Epidermal melanocyte (primary cell): ENCODE data around the gene LTB4R2.

Experiments
- DNase-seq: peaks from one replicate; pipeline ENCODE4 v3.0.0; 2011; ENCODE audit warnings: low spot score; ENCODE audit not compliant: insufficient read length

LTB4R2 gene

DNA sequence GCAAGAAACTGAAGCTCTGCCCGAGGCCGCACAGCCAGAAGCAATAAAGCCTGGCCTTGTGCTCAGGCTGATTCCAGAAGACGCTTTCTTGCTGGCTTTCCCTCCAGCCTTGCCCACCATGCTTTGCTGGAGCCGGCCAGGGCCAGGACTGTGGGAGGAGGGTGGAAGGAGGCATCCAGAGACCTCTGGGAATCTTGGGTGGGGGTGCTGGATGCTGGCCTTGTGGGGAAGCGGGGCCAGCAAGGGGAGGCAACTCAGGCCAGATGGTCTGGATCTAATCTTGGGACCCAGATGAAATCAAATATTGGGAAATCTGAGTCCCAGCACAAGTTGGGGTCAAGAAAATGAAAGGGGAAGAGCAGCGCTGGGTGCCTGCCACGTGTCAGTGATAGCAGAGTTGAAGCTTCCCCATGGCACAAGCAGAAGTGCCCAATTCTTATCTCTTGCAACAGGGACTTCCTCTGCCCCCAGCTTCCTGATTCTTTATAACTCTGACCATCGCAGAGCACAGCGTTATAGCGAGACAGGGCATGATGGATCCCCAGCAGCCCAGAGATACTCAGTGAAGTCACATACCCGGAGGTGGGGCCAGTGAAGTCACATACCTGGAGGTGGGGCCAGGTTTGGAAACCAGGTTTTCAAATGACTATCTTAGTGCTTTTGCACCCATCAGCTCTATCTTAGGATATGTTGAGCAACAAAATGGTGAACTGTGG is 32.2 kb upstream of the LTB4R2 start:
- no peak for DNase-seq

DNA sequence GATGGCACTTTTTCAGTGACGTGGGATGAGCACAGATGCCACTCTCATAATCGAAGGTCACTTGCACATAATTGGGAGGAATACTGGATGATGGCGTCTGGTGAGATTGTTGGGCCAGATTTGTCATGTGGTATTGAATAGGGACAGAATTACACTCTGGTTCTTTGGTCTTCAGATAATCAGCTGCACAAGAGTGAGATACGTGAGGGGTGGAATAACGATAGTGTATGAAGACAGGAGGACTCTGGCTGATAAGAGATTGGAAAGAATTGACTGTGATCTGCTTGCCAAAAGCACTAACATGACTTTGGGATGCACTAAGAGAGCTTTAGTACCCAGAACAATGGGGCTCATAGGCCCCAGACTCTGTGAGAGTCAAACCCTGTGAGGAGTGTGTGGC is 31.5 kb upstream of the LTB4R2 start:
- no peak for DNase-seq

DNA sequence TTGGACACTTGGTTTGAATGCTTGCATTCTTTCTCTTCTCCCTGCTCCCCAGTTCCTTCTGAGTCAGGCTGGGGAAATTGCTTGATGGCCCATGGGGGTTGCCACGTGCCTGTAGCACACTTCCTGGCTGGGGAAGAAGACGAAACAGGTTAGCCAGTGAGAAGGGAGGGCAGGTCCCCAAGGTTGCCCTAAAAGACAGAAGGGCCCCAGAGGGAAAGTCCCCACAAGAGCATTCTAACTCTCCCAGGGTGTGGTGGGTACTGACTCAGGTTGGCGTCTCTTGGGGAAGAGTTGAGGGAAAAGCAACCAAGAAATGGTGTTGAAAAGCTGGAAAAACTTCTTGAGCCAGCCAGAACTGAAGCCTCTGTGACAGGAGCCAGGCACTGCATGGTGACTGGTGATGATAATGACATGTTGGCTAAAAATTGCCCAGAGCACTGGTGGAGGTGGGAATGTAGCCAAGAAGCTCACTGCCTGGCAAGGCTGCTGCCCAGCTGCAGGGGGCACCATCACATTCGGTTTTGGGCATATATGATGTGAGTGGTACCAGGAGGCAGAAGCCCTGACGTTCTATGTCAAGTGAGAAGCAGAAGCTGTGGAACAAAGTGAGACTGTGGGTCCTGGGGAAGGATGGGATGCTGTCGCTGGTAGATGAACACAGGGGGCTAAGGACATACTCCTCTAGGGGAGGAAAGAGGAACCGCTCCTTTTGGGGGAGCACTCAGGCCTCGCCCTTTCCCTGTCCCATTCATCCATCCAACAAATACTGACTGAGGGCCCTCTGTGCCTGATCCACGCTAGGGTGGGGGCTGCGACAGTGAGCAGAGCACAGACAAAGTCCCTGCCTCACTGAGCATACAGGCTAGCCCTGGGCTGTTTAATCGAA is 30.4 kb upstream of the LTB4R2 start:
- no peak for DNase-seq

DNA sequence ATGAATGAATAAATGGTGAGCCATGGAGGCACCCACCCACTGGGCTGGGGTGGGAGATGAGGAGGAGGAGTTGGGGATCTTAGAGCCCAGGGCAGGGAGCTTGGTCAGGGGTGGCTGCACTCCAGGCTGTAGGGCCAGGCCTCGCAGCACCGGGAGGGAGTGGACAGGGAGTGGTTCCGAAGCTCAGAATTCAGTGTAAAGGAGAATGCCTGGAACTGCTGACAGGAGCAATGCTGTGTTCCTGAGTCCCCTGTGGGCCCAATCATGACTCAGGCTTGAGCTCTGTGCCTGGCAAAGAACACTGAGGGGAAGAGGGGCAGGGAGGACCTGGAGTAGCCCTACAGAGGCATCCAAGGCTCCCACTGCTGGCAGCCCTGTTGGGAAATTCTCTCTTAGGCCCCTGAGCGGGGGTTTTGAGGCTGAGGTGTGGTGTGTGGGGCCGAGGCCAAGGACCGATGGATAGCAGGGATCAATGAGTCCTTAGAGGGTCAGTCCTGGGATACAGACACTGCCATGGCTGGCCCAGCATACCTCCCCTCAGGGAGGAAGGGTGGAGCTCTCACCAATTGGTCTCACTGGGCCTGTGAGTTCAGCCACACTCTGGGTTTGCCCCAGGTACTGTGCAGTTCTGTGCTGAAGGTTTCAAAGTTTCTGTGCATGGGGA is 29.0 kb upstream of the LTB4R2 start:
- no peak for DNase-seq

DNA sequence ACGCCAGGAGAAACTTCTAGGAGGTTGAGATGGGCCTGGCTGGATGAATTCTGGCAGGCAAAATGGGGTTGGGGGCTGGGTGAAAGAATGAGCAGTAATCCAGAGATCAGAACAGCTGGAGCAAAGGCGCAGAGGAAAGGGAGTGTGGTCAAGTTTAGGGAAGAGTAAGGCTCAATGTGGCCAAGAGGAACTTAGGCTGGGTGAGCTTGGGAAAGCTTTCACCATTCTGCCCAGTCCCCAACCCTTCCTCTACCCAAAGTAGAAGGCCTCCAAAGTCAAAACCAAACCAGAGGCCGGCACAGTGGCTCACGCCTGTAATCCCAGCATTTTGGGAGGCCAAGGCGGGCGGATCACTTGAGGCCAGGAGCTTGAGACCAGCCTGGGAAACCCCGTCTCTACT is 28.3 kb upstream of the LTB4R2 start:
- no peak for DNase-seq

DNA sequence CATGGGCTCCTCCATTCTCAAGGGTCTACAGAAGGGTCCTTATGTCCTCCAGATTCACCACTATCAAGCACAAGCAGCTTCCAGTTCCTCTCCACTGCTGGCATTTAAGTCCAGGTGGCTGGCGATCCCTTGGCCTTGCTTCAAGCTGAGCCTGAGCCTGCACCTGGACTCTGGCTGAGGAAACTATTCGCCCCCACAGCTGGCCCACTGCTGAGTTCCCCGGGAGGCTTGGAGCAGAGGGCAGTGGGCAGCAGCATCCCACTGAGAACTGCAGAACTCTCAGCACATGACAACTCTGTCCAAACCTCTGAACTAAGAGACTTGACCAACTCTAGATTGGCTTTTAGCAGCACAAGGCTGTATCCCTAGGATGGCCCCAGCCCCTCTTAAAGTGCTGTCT is 27.2 kb upstream of the LTB4R2 start:
- DNase-seq = no peak

DNA sequence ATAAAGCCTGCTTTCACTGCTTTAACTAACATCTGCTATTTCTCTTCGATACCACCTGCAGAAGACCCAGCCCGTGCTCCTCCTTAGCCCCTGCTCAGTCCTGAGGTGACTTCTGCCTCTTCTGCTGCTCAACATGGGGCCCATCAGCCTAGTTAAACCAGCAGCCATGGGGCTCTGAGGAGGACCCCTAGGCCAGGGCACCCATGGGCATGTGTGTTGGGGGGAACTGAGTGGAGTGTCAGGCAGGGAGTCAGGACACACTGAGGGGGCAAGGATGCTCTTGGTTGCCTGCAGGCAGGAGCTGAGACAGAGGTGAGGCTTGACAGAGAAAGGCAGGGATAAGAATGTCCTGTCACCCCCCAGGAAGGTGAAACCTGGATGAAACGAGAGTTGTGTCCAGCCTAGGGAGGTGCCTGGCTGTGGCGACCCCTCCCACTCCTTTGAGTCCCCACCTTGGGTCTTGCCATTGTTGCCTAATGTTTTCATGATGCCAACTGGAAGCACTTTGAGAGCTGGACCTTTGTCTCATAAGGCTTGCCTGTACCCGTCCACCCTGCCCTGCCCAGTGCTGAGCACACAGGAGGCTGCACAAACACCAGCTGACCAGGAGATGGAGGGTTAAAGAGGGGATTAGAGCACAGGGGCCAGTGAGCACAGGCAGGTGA is 26.0 kb upstream of the LTB4R2 start:
- no peak for DNase-seq

DNA sequence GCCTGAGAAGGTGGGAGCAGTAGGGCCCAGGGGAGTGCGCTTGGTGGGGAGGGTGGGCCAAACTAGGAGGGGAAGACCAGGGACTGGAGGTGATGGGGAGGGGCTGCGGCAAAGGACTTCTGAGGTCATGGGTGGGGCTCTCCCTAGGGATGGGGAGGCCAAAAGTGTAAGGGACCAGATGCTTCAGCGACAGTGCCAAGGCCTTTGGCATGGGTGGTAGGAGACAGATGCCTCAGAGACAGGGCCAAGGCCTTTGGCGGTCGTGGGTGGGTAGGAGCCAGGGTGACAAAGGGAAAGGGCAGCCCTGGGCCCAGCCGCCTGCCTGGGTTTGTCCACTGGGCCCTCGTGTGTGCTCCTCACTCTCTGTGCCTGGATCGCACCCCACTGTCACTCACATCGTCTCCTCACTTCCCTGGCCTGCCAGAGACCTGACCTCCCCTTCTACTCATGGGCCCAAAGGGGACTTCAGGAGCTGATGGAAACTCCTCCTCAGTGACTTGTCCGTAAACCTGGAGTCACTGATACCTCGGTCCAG is 25.4 kb upstream of the LTB4R2 start:
- DNase-seq = no peak

DNA sequence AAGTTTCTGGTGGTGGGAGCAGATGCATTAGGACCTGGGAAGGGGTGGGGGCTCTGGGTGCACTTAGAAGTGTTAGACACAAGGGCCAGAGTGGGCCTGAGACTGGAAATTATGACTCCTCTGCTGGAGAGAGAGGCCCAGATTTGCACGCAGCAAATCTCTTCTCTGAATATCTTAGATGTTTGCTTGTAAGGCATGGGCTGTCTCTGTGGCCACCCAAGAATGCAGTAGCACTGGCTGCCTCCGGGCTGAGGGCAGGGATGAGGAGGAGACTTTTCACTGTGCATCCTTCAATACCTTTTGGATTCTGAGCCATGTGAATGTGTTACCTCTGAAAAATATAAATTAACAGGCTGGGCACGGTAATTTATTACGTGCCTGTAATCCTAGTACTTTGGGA is 24.6 kb upstream of the LTB4R2 start:
- DNase-seq = no peak

DNA sequence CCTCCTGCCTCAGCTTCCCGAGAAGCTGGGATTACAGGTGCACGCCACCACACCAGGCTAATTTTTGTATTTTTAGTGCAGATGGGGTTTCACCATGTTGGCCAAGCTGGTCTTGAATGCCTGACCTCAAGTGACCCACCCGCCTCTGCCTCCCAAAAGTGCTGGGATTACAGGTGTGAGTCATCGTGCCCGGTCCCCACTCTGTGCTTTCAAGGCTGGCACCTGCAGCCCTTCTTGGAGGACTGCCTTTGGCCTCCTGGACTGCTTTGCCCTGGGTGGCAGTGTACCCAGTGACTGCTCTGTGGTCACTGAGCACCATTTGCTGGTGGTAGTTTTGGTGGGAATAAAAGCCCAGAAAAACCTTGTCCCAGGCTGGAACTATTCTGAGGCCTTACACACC is 22.9 kb upstream of the LTB4R2 start:
- DNase-seq = no peak

DNA sequence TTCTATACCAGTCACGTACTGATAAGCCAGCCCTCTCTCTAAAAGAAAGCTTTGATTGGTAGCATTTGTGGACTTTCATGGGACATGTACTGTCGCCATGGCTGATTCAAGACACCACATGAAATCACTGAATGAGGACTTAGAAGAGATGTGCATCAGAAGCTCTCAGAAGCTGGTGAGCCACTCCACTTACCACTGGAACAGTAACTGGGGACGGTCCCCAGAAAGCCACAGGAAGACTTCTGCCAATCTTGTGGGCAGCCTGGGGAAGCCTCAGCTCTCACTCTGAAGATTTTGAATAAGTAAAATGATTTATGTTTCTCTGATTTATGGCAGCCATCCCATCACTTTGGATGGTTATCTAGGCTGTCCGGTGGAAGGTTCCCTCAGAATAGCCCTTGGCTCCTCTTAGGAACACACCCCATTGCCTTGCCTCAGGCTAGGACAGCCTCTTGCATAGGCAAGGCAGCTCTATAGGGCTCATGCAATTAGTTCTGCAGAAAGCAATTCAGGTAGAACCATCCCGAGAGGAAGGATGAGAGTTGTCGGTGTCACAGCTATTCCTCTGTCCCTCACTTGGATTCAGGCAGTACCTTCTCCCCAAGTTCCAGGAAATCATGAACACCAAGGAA is 20.2 kb upstream of the LTB4R2 start:
- DNase-seq = no peak

DNA sequence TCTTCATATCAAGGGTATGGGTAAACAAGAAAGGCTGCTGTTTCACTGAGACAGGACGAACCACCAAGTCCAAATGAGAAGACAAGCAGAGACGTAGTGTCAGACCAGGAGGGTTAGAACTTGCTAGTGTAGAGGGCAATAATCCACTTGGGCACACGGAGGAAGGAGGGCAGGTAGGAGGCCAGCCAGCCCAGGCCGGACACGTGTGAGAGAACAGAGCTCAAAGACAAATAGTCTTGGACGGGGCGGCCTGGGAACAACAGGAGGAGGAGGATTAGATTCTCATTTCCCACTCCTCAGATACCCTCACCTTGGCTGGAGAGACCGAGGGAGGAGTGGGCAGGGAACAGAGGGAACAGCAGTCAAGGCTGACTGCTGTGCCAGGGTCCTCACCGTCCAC is 19.2 kb upstream of the LTB4R2 start:
- DNase-seq = no peak

DNA sequence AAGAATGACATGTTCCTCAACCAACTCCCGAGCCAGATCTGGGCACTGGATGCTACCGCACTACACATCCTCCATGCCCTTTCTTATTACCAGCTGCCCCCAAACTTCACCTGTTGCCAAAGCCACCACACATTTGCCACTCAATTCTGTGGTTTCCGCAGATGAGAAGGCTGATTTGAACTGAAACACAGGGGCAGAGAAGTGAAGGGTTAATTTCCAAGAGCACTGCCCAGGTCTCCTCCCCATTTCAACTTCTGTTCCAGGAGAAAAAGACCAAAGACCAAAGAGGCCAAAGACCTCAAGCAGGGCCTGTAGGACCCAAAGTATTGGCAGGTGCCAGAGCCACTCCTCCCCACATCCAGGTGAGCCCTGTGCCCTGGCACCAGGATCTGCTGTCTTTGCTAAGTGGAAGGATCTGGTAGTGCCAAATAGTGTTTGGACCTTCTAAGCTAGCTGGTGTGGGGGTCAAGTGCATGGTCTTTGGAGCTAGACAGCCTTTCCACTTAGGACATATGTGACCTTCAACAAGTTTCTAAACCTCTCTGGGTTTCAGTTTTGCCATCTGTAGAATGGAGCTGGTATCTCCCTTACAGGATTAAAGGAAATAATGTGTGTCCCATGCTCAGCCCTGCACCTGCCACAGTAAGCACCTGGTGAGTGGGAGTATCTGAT is 18.4 kb upstream of the LTB4R2 start:
- no peak for DNase-seq

DNA sequence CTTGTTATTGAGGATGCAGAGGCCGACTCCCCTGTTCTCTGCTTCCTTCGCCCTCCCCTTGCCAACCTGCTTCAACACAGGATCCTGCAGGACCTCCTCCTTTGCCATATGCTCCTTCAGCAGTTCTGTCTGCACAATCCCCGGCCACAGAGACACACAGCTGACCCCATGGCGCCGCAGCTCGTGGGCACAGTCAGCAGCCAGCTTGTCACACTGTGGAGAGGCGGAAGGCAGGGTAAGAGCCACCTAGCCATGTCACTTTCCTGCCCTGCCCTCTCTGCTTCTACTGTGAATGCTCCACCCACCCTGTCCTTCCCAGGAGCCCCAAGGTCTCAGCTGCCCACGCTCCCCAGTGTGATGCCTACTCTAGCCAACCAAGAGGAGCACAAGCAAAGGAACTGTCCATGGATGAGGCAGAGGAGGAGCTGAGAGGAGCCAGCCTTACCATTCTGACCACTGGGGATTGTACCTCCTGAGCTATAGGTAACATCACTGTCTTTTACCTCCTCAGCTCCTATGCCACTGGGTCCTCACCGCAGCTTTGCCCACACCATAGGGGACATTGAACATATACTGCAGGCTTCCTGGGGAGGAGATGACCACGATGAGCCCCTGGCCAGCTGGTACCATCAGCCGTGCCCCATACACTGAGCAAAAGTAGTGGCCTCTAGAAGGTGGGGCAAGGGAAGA is 17.7 kb upstream of the LTB4R2 start:
- DNase-seq = no peak

DNA sequence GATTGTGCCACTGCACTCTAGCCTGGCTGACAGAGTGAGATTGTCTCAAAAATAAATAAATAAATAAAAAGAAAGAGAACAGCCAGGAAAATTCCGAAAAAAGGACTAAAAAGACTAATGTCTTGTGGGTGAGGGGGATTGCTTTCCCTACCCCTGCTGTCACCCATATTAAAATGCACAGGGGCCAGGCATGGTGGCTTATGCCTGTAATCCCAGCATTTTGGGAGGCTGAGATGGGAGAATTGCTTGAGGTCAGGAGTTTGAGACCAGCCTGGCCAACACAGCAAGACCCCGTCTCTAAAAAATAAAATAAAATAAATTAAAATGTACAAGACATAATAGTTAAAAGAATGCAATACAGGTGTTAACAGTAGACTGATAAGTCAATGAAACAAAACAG is 16.4 kb upstream of the LTB4R2 start:
- no peak for DNase-seq

DNA sequence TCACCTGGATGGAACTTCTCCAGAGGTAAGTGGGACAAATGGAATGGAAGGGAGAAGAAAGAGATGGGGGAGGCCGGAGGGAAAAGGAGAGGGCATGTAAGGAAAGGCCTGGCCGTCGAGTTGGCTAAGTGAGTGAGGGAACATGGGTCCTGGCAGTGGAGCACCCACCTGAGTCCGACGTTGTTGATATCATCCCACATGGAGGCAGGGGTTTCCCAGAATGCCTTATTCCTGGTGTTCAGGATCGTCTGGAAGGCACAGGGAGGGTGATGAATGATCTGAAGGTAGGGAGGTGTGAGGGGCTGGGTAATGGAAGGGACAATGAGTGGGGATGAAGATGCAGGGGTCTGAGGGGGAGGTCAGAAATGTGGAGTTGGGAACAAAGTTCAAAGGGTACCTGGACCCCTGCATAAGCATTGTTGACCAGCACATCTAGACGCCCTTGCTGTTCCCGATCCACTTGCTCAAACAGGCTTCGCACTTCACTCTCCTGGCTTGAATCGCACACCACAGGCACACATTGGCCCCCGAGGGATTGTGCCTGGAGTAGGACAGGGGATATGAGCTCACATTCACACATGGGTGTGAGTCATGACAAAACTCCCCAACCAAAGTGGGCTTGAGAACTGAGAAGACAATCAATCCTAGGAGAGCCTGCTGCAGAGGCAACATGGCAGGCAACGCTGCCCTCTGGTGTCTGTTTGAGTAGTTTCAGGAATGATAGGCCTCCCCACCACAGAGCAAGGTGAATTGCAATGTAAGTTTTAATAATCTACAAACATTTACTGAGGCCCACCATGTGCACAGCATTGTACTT is 13.4 kb upstream of the LTB4R2 start:
- peak; percentile 88 for DNase-seq

DNA sequence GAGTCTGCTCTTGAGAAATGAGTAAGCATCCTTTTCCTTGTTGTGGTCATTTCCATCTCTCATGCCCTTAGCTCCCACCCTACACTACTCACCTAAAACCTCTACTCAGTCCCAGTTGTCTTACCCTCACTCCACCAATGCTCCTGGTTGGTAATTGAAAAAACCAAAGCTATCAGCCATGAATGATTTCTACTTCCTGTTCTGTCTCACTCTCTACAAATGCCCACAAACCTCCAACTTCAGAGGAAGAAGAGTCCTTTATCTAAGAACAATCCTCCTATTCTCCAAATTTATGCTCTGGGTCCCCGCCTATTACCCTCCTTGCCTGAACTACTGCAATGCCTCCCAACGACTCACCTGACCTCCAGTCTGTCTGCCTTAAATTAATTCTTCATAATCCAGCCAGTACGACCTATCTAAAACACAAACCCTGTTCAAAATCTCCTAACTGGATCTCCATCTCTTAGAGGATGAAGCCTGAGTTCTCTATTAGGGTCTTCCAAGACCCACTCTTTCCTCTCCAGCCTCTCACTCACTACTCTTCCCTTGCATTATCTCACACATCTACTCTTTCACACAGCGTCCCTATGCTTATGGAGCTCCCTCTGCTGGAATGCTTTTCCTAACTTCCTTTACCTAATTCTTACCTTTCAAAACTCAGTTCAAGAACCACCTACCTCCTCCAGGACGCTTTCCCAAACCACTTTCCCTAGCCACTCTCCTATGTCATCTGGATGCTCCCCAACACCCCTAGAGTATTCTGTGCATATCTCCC is 12.6 kb upstream of the LTB4R2 start:
- no peak for DNase-seq

DNA sequence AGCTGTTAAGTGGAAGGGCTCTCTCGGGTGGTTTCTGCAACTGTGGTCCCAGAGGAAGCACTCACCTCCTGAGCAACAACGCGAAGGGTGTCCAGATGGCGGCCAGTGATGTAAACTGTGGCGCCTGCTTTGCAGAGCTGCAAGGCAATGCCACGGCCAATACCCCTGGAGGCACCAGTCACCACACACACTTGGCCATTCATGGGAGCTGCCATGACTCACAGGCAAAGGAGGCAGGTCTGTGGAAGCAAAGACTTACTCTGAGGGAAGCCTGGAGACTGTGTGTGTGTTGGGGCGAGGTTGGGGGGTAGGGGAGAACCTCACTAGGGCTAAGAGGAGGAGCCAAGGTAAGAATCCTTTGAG is 11.1 kb upstream of the LTB4R2 start:
- no peak for DNase-seq
